GM13977 (cell line): ENCODE data around the gene JAM3.
"Not testable (repeated sequence)": the region's sequence is repeated elsewhere in the genome, so short reads cannot be mapped to it uniquely, and the experiment has no call there.

Source experiments
- DNase-seq: peaks from one replicate; pipeline ENCODE4 v3.0.0; 2012; ENCODE audit warnings: low spot score
- in situ Hi-C: fragments of 300-500 bp; cut with MboI; formaldehyde crosslinking; loops from one replicate; pipeline ENCODE4 v1.12.0; 2022; ENCODE audit warnings: low sequenced_read_pairs, low pct_unique_long_range_greater_than_20kb, mixed read lengths, inconsistent platforms; ENCODE audit not compliant: unreplicated experiment
- TF ChIP-seq, protein P1 (sequence below): IDR thresholded peaks from 2 replicates; pipeline ENCODE4 v1.5.1; 2012; ENCODE audit warnings: mild to moderate bottlenecking, control low read depth; ENCODE audit not compliant: insufficient read depth; ENCODE audit errors: extremely low read depth, missing control alignments

The JAM3 gene

GRCh38 chr11:134100171-134100570, 31.3 kb downstream of the JAM3 start:
- in situ Hi-C loops: no loop called here
- TF ChIP-seq, protein P1, sequence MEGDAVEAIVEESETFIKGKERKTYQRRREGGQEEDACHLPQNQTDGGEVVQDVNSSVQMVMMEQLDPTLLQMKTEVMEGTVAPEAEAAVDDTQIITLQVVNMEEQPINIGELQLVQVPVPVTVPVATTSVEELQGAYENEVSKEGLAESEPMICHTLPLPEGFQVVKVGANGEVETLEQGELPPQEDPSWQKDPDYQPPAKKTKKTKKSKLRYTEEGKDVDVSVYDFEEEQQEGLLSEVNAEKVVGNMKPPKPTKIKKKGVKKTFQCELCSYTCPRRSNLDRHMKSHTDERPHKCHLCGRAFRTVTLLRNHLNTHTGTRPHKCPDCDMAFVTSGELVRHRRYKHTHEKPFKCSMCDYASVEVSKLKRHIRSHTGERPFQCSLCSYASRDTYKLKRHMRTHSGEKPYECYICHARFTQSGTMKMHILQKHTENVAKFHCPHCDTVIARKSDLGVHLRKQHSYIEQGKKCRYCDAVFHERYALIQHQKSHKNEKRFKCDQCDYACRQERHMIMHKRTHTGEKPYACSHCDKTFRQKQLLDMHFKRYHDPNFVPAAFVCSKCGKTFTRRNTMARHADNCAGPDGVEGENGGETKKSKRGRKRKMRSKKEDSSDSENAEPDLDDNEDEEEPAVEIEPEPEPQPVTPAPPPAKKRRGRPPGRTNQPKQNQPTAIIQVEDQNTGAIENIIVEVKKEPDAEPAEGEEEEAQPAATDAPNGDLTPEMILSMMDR: no peak
- DNase-seq: no peak

GRCh38 chr11:134101282-134101681, 32.4 kb downstream of the JAM3 start:
- in situ Hi-C loops: no loop called here
- no peak for DNase-seq
- TF ChIP-seq, protein P1: no peak

GRCh38 chr11:134110252-134110815, 41.5 kb downstream of the JAM3 start:
- TF ChIP-seq, protein P1: no peak
- in situ Hi-C loops: no loop called here
- no peak for DNase-seq

DNA sequence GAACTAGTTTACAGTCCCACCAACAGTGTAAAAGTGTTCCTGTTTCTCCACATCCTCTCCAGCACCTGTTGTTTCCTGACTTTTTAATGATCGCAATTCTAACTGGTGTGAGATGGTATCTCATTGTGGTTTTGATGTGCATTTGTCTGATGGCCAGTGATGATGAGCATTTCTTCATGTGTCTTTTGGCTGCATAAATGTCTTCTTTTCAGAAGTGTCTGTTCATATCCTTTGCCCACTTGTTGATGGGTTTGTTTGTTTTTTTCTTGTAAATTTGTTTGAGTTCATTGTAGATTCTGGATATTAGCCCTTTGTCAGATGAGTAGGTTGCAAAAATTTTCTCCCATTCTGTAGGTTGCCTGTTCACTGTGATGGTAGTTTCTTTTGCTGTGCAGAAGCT, 44.9 kb downstream of the JAM3 start:
- in situ Hi-C loops, DNase-seq: not testable (repeated sequence)

GRCh38 chr11:134116210-134116609, 47.3 kb downstream of the JAM3 start:
- TF ChIP-seq, protein P1: no peak
- in situ Hi-C loops: no loop called here
- DNase-seq: no peak

GRCh38 chr11:134118006-134118405, 49.1 kb downstream of the JAM3 start:
- in situ Hi-C loops: no loop called here
- no peak for DNase-seq
- TF ChIP-seq, protein P1: no peak

DNA sequence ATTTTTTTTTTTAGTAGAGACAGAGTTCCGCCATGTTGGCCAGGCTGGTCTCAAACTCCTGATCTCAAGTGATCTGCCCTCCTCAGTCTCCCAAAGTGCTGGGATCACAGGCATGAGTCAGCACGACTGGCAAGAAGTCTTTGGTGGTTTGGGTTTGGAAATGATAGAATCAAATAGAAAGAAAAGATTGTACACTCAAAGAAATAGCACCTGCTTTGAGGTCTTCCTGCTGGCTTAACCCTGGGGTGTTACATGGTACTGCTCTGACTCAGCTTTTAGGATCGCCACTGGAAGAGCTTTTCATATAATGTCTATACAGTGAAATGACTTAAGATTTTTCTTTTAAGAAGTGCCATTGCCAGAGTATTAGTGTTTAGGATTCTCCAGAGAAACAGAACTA, 50.2 kb downstream of the JAM3 start:
- no peak for DNase-seq

More for the DNA sequence above, 50.2 kb downstream of the JAM3 start:
- in situ Hi-C loops: no loop called here
- TF ChIP-seq, protein P1: no peak
